ENCODE data around the gene SANBR.
A peak's percentile ranks its signal among the peaks of the same experiment; 100 is the strongest.
"Not testable (repeated sequence)": the region's sequence is repeated elsewhere in the genome, so short reads cannot be mapped to it uniquely, and the experiment has no call there.

Gene SANBR

GRCh38 chr2:61065714-61066709, at the start of gene SANBR:
TSS of gene SANBR (plus strand) at chr2:61065871. CDS start at chr2:61070351, 4,480 bp downstream.
- DNase-seq (ENCODE audit: low spot score): peak; percentile 90

DNA sequence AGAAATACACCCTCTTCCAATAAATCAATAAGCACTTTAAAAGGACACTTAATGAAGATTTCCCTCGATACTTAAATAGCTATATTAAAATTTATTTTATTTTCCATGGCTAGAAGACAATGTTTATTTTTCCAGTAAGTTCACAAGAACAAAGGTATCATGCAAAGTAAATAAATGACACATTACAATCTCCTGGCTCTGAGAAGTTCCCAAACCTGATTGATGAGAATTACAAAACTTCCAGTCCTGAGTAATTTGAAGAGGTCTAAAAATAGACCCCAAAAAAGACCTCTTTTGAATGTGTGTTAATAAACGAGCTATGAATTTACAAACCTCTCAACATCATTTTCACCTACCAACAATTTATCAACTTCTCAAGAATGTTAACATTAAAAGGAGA, 49.7 kb upstream of the SANBR start:
- no peak for DNase-seq (ENCODE audit: low spot score)

DNA sequence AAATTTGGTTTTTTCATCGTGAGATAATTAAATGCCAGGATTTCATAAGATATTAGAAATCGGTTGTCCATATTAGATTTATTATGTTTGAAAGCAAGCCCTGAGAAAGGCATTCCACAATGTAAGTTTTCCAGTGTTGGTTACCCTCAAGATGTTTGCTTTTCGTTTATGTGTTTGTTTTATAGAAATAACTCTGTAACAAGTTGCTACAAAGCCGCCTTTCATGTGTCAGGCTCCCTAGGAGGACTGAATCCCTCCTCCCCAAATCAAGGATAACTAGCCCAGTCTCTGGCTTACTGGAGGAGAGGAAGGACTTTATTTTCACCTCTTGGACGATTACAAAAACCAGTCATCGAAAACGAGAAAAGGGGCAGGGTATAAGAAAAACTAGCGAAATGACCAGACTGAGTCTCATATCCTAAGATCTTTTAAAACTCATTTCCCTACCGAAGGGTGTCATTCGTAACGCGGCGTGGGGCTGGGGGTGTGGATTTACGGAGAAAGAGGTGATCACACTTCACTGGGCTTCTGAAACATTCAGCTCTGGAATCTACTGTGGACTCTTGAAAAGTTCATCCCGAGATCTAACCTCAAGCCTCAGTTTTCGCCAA, 49.2 kb upstream of the SANBR start:
- DNase-seq (ENCODE audit: low spot score): no peak

DNA sequence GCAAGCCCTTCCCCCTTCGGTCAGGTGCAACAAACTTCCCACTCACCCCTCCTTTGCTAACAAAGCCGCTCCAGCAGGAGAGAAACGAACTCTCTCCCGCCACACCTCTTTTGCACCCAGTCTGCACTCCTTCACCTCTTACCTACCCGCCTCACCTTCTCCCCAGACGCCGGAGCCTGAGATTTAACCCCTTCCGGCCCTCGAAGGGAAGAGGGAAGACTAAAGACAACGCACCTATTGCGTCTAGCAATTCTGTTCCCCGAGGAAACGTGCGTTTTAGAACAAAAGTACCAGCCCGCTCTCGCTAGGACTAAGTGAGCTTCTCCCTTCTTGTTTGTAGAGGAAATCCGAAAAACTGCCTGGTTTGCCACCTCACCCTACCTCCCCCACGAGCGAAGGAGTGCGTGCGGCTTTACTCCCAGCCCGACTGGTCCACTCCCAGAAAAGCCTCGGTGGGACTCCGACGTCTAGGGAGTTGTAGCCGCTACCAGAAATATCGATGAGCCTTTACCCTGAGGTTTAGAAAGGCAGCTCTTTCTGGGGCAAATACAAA, 48.6 kb upstream of the SANBR start:
- peak; percentile 75 for DNase-seq (ENCODE audit: low spot score)

DNA sequence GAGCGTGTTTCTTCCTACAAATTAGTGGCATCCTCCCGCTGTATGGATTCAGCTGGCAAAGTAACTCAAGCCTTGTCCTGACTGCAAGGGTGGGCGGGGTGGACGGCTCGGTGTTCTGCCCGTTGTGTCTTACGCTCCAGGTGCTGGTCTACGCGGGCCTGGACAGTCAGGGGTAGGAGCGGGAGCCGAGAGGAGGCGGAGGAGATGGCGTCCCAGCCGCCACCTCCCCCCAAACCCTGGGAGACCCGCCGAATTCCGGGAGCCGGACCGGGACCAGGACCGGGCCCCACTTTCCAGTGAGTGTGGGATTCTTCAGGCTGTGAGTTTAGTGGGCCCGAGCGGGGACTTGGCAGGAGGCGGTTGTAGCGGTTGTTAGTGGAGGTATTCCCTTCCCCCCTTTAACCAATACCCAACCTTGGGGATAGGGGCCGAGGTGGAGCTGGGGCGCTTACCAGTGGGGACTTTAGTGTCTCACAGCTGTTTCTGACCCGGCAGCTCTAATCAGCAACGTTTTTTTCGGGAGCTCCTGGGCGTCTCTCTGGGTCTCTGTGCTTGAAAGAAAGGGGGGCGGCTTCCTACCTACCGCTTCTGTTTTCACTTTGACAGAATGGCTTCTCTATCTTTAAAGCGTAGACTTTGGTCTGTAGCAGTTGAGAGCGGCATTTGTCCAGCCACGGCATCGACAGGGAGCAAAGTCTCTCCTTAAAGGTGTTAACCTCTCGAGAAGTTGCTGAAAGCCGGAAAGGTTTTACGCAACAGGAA, 47.9 kb upstream of the SANBR start, which contains the start of the genes PEX13 and PUS10:
TSS of gene PEX13 (plus strand) at position 165 of the 762 bp plus-strand sequence. CDS start at position 205, 40 bp downstream.
TSS of gene PUS10 (minus strand) at position 700 of the 762 bp plus-strand sequence. CDS start 6,365 bp downstream, outside the sequence.
- peak; percentile 82 for DNase-seq (ENCODE audit: low spot score)

DNA sequence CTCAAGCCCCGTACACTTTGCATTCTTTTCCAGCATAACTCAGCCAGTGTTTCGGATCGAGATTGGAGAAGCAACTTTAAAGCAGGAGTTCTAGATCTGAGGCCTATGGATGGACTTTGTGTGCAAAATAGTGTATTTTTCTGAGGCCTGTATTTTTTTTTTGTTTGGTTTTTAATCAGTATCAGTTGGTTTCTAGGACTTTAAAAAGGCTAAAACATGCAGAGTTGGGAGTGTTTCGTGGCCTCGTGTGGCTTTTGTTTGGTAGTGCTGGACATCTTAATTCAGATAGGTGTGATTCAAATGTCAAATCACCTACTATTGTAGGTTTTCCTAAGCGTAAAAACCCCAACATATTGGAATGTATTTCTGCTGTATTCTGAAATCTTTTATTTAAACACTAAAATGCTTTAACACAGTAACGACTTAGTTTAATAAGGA, 47.3 kb upstream of the SANBR start:
- peak; percentile 38 for DNase-seq (ENCODE audit: low spot score)

DNA sequence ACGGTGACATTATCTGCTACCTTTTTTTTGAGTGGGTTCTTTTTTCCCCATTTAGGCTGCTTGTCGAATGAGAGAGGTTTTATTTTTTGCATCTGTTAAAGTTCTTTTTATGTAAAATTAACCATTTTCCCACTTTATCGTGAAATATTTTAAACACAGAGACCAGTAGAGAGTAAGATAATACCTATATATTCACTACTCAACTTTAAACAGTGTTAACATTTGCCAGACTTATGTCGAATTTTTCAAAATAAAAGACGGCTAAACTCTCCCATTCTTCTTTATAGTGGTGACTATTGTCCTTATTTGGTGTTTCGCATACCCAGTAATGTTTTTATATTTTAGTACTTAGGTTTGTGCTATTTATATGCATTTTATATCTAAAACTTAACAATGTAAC, 46.9 kb upstream of the SANBR start:
- DNase-seq (ENCODE audit: low spot score): no peak

DNA sequence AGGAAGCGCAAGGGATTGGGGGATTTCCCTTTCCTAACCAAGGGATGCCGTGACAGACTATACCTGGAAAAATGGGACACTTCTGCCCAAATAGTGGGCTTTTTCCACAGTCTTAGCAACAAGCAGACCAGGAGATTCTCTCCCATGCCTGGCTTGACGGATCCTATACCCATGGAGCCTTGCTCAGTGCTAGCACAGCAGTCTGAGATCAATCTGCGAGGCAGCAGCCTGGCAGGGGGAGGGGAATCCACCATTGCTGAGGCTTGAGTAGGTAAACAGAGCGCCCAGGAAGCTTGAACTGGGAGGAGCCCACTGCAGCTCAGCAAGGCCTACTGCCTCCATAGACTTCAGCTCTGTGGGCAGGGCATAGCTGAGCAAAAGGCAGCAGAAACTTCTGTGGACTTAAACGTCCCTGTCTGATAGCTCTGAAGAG, 44.4 kb upstream of the SANBR start:
- DNase-seq (ENCODE audit: low spot score): no peak

- DNase-seq (ENCODE audit: low spot score): no peak
These were observed 42.0 kb upstream of the SANBR start for GRCh38 chr2:61023670-61024069.

DNA sequence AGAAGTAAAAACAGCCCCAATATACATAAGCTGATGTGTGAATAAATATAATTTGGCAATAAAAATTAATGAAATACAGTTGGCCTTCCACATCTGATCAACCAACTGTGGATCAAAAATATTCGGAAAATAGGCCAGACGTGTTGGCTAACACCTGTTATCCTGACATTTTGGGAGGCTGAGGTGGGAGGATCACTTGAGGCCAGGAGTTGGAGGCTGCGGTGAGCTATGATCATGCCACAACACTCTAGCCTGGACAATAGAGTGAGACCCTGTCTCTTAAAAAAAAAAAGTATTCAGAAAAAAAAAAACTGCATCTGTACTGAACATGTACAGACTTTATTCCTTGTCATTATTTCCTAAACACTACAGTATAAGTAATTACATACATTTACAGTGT, 36.1 kb upstream of the SANBR start:
- no peak for DNase-seq (ENCODE audit: low spot score)

- DNase-seq (ENCODE audit: low spot score): not testable (repeated sequence)
These were observed 31.1 kb upstream of the SANBR start for GRCh38 chr2:61034592-61034991.

DNA sequence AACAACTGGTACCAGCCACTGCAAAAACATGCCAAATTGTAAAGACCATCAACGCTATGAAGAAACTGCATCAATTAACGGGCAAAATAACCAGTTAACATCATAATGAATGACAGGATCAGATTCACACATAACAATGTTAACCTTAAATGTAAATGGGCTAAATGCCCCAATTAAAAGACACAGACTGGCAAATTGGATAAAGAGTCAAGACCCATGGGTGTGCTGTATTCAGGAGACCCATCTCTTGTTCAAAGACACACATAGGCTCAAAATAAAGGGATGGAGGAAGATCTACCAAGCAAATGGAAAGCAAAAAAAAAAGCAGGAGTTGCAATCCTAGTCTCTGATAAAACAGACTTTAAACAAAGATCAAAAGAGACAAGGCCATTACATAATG, 29.0 kb upstream of the SANBR start:
- DNase-seq (ENCODE audit: low spot score): not testable (repeated sequence)

DNA sequence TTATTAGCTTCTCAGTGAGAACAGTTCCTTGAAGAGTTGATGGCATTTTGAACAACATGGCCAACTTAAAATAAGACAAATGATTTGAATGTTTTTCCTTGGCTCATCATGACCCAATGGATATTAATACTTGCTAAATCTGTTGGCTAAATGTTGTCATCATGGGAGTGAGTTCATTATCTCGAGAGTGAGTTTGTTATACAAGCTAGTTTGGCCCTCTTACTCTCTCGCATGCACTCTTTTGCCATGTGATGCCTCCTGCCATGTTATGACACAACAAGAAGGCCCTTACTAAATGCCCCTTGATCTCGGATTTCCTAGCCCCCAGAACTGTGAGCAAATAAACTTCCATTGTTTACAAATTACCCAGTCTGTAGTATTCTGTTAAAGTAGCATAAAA, 22.9 kb upstream of the SANBR start:
- DNase-seq (ENCODE audit: low spot score): no peak

GRCh38 chr2:61044636-61045035, 21.0 kb upstream of the SANBR start:
- DNase-seq (ENCODE audit: low spot score): no peak

DNA sequence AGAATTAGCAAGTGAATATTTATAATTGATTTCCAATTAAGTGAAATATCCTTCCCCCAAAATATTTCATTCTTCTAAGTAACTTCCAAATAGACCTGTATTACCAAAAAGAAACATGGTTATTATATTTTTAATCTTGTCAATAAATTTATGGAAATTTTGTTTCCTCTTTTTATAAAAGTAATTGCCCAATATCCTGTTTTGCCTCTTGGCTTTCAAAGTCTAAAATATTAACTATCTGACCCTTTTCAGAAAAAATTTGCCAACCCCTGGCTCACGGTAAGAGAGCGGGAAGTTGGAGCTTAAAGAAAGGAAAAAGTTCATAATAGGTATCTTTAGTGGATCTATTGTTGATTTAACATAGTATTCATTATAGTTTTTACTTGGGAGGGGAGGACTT, 20.4 kb upstream of the SANBR start:
- DNase-seq (ENCODE audit: low spot score): no peak

DNA sequence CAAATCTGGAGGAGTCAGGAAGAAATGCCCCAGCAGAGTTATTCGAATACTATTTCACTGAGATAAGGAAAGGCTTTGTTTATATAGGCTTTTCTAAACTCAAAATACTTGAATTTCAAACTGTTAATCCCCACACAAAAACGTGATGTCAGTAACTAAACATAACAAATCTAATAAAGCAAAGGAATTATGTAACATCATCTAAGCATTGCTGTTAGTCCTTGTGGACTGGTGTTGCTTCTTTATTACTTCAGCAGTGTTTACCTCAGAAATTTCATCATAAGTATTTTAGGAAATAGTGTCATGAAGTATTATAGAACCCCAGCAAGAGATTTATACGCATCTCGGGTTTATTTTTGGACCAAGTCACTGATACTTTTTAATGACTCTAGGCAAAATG, 19.7 kb upstream of the SANBR start:
- DNase-seq (ENCODE audit: low spot score): no peak

DNA sequence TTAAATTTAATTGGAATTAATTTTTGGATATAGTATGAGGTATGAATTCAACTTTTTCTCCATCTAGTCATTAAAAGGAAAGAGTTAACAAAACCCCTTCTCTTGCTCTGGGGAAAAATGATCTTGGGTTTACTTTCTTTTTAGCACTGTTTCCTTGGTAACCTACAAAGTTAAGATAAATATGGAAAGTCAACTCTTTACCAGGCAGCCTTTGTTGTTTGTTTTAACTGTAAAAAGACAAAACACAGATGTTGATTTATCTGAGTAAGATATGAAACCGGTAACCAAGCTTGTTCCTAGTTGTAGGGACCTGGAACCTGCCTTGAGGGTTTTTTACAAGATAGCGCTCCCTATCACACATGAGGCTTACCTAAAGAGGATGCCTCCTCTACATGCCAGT, 10.1 kb upstream of the SANBR start:
- DNase-seq (ENCODE audit: low spot score): peak; percentile 43

DNA sequence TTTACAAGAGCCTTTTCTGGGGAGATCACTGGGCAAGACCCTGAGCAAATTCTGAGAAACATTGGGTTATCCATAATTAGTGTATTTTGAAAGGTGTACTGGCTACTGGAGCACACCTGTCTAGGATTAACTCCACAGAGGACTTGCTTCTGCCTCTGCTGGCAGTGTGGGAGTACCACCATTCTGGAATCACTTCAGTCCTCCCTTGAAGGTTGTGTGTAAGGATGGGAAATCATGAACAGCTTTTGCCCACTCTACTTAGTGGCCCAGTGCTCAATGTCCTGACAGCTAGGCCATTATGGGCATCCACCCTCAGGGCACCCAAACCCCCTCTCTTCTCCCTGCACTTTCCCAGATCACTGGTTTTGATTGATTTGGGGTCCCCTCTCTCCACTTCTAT, 8.1 kb upstream of the SANBR start:
- no peak for DNase-seq (ENCODE audit: low spot score)

DNA sequence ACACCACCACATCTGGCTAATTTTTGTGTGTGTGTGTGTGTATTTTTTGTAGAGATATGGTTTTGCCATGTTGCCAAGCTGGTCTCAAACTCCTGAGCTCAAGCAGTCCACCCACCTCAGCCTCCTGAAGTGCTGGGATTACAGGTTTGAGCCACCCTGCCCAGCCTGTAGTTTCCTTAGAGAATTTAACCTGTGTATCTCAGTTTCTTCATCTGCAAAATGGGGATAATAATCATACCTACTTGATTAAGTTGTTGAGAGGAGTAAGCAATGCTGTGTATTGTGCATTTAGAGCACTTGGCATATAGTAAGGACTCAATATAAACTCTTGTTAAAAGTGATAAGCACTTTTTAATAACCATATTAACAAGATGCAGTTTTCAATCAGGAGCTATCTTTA, 6.3 kb upstream of the SANBR start:
- no peak for DNase-seq (ENCODE audit: low spot score)

- no peak for DNase-seq (ENCODE audit: low spot score)
These were observed 8.4 kb downstream of the SANBR start for GRCh38 chr2:61074100-61074499.

- DNase-seq (ENCODE audit: low spot score): no peak
These were observed 20.2 kb downstream of the SANBR start for GRCh38 chr2:61085883-61086282.

- no peak for DNase-seq (ENCODE audit: low spot score)
These were observed 24.1 kb downstream of the SANBR start for GRCh38 chr2:61089797-61090196.

Measured in hepatic stellate cell (primary cell).